HG03460 (cell line): ENCODE results near the gene GPC6.

ENCODE experiments used
- ATAC-seq: cut with Tn5 transposase; IDR thresholded peaks from one replicate; pipeline ENCODE4 v1.9.1; 2021; ENCODE audit not compliant: unreplicated experiment

GPC6 gene

GRCh38 chr13:93554514-93554913 is 327.9 kb downstream of the GPC6 start:
- ATAC-seq, result no peak

GRCh38 chr13:93558637-93559036 is 332.0 kb downstream of the GPC6 start:
- ATAC-seq, result no peak

GRCh38 chr13:93559718-93560117 is 333.1 kb downstream of the GPC6 start:
- ATAC-seq, result no peak

GRCh38 chr13:93561576-93562225 is 335.1 kb downstream of the GPC6 start:
- no peak for ATAC-seq

- no peak for ATAC-seq
Observed at GRCh38 chr13:93562676-93563075, 336.1 kb downstream of the GPC6 start.

- no peak for ATAC-seq
Observed at GRCh38 chr13:93577105-93577504, 350.5 kb downstream of the GPC6 start.

GRCh38 chr13:93589788-93590187 is 363.2 kb downstream of the GPC6 start:
- no peak for ATAC-seq

- ATAC-seq, result no peak
Observed at GRCh38 chr13:93603043-93603442, 376.4 kb downstream of the GPC6 start.

- ATAC-seq, result no peak
Observed at GRCh38 chr13:93614776-93615175, 388.2 kb downstream of the GPC6 start.

GRCh38 chr13:93620181-93620765 is 393.7 kb downstream of the GPC6 start:
- ATAC-seq, result no peak

GRCh38 chr13:93621051-93621450 is 394.4 kb downstream of the GPC6 start:
- no peak for ATAC-seq

- no peak for ATAC-seq
Observed at GRCh38 chr13:93621966-93622365, 395.4 kb downstream of the GPC6 start.

- no peak for ATAC-seq
Observed at GRCh38 chr13:93624311-93624777, 397.7 kb downstream of the GPC6 start.

GRCh38 chr13:93625536-93625935 is 398.9 kb downstream of the GPC6 start:
- ATAC-seq, result no peak

- ATAC-seq, result no peak
Observed at GRCh38 chr13:93628136-93628797, 401.7 kb downstream of the GPC6 start.

GRCh38 chr13:93635616-93636032 is 409.0 kb downstream of the GPC6 start:
- ATAC-seq, result no peak

- ATAC-seq, result no peak
Observed at GRCh38 chr13:93637852-93638251, 411.2 kb downstream of the GPC6 start.

GRCh38 chr13:93640452-93640851 is 413.8 kb downstream of the GPC6 start:
- no peak for ATAC-seq

GRCh38 chr13:93646245-93646644 is 419.6 kb downstream of the GPC6 start:
- ATAC-seq, result no peak

GRCh38 chr13:93649496-93649895 is 422.9 kb downstream of the GPC6 start:
- ATAC-seq, result no peak

GRCh38 chr13:93653776-93654175 is 427.2 kb downstream of the GPC6 start:
- no peak for ATAC-seq

- ATAC-seq, result no peak
Observed at GRCh38 chr13:93655154-93655553, 428.5 kb downstream of the GPC6 start.
